Measurements from ENCODE around the gene MAP2K7.

MAP2K7 gene

DNA sequence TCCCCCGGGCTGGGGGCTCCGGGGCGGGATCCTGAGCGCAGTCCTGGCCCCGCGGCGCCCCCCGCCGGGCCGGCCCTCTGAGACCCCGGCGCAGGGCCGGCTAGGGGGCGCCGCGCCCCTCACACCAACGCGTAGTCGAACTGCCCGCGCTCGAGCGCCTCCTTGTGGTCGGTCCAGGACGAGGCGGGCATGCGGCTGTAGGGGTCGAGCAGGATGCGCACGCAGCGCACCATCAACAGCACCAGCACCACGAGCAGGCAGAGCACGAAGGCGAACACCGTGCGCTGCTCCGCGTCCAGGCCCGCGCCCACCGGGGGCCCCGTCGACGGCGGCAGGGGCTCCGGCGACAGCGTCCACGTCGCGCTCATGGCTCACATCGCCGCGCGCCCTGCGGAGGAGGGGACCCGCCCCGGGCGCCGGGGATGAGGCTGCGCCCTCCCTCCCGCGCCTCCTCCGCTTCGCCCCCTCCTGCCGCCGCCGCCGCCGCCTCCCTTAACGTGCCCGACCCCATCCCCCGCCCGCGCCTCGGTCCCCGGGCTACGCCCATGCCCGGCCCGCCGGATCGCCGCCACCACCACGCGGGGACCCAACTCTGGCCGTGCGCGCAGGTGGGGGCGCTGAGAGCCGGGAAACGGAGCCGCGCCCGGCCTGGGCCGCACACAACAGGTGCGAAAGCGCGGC is 21.6 kb downstream of the MAP2K7 start (continued):
- TF ChIP-seq ZNF223 (tag by site-specific recombination; IDR thresholded peaks at IDR 0.05) (no peak), ZNF341 (tag by site-specific recombination; IDR thresholded peaks at IDR 0.05; ENCODE audit: low read depth) (no peak; the same call in 1 of the 2 replicates), ZNF610 (tag by site-specific recombination; IDR thresholded peaks at IDR 0.05; ENCODE audit: borderline replicate concordance) (no peak), ZIC2 (tag by site-specific recombination; IDR thresholded peaks at IDR 0.05) (no peak), ZSCAN23 (tag by site-specific recombination; IDR thresholded peaks at IDR 0.05) (no peak), ZNF561 (tag by site-specific recombination; IDR thresholded peaks at IDR 0.05; ENCODE audit: borderline replicate concordance) (peak; percentile 46; the same call in 1 of the 2 replicates), ZNF521 (tag by site-specific recombination; IDR thresholded peaks at IDR 0.05) (no peak), ZNF518A (tag by site-specific recombination; conservative IDR thresholded peaks at IDR 0.05; ENCODE audit: low read depth) (no peak), ZNF707 (tag by site-specific recombination; IDR thresholded peaks at IDR 0.05) (no peak), ZNF48 (tag by site-specific recombination; IDR thresholded peaks at IDR 0.05) (no peak), ZNF19 (tag by site-specific recombination; IDR thresholded peaks at IDR 0.05; ENCODE audit: low read depth) (no peak), ZNF266 (tag by site-specific recombination; IDR thresholded peaks at IDR 0.05; ENCODE audit: low read depth) (no peak), ZNF549 (tag by site-specific recombination; IDR thresholded peaks at IDR 0.05) (no peak), ZEB2 (tag by site-specific recombination; IDR thresholded peaks at IDR 0.05) (0 out of 2 replicates have a peak, but pooled peaks have one; percentile 26), SP7 (tag by site-specific recombination; IDR thresholded peaks at IDR 0.05) (no peak), ZNF76 (tag by site-specific recombination; IDR thresholded peaks at IDR 0.05; ENCODE audit: borderline replicate concordance, low read depth) (no peak)
- TF ChIP-seq, protein P1, sequence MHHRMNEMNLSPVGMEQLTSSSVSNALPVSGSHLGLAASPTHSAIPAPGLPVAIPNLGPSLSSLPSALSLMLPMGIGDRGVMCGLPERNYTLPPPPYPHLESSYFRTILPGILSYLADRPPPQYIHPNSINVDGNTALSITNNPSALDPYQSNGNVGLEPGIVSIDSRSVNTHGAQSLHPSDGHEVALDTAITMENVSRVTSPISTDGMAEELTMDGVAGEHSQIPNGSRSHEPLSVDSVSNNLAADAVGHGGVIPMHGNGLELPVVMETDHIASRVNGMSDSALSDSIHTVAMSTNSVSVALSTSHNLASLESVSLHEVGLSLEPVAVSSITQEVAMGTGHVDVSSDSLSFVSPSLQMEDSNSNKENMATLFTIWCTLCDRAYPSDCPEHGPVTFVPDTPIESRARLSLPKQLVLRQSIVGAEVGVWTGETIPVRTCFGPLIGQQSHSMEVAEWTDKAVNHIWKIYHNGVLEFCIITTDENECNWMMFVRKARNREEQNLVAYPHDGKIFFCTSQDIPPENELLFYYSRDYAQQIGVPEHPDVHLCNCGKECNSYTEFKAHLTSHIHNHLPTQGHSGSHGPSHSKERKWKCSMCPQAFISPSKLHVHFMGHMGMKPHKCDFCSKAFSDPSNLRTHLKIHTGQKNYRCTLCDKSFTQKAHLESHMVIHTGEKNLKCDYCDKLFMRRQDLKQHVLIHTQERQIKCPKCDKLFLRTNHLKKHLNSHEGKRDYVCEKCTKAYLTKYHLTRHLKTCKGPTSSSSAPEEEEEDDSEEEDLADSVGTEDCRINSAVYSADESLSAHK (tag by site-specific recombination; IDR thresholded peaks at IDR 0.05): no peak
- TF ChIP-seq, protein P2, sequence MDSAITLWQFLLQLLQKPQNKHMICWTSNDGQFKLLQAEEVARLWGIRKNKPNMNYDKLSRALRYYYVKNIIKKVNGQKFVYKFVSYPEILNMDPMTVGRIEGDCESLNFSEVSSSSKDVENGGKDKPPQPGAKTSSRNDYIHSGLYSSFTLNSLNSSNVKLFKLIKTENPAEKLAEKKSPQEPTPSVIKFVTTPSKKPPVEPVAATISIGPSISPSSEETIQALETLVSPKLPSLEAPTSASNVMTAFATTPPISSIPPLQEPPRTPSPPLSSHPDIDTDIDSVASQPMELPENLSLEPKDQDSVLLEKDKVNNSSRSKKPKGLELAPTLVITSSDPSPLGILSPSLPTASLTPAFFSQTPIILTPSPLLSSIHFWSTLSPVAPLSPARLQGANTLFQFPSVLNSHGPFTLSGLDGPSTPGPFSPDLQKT (IDR thresholded peaks at IDR 0.05; ENCODE audit: borderline replicate concordance, low read depth, low read length): no peak
- TF ChIP-seq, protein P3, sequence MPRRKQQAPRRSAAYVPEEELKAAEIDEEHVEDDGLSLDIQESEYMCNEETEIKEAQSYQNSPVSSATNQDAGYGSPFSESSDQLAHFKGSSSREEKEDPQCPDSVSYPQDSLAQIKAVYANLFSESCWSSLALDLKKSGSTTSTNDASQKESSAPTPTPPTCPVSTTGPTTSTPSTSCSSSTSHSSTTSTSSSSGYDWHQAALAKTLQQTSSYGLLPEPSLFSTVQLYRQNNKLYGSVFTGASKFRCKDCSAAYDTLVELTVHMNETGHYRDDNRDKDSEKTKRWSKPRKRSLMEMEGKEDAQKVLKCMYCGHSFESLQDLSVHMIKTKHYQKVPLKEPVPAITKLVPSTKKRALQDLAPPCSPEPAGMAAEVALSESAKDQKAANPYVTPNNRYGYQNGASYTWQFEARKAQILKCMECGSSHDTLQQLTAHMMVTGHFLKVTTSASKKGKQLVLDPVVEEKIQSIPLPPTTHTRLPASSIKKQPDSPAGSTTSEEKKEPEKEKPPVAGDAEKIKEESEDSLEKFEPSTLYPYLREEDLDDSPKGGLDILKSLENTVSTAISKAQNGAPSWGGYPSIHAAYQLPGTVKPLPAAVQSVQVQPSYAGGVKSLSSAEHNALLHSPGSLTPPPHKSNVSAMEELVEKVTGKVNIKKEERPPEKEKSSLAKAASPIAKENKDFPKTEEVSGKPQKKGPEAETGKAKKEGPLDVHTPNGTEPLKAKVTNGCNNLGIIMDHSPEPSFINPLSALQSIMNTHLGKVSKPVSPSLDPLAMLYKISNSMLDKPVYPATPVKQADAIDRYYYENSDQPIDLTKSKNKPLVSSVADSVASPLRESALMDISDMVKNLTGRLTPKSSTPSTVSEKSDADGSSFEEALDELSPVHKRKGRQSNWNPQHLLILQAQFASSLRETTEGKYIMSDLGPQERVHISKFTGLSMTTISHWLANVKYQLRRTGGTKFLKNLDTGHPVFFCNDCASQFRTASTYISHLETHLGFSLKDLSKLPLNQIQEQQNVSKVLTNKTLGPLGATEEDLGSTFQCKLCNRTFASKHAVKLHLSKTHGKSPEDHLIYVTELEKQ (tag by site-specific recombination; IDR thresholded peaks at IDR 0.05; ENCODE audit: borderline replicate concordance): no peak
- TF ChIP-seq, protein P4, sequence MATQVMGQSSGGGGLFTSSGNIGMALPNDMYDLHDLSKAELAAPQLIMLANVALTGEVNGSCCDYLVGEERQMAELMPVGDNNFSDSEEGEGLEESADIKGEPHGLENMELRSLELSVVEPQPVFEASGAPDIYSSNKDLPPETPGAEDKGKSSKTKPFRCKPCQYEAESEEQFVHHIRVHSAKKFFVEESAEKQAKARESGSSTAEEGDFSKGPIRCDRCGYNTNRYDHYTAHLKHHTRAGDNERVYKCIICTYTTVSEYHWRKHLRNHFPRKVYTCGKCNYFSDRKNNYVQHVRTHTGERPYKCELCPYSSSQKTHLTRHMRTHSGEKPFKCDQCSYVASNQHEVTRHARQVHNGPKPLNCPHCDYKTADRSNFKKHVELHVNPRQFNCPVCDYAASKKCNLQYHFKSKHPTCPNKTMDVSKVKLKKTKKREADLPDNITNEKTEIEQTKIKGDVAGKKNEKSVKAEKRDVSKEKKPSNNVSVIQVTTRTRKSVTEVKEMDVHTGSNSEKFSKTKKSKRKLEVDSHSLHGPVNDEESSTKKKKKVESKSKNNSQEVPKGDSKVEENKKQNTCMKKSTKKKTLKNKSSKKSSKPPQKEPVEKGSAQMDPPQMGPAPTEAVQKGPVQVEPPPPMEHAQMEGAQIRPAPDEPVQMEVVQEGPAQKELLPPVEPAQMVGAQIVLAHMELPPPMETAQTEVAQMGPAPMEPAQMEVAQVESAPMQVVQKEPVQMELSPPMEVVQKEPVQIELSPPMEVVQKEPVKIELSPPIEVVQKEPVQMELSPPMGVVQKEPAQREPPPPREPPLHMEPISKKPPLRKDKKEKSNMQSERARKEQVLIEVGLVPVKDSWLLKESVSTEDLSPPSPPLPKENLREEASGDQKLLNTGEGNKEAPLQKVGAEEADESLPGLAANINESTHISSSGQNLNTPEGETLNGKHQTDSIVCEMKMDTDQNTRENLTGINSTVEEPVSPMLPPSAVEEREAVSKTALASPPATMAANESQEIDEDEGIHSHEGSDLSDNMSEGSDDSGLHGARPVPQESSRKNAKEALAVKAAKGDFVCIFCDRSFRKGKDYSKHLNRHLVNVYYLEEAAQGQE (tag by site-specific recombination; IDR thresholded peaks at IDR 0.05): no peak

Measured in HEK293 (cell line).